GM12878 (cell line): Measurements from ENCODE around the gene TCF4.

Experiments used
- CHD2 ChIP-seq: IDR thresholded peaks from 2 replicates; pipeline ENCODE4 v1.6.1; 2011; ENCODE audit warnings: low read depth, low read length, improper control_type of control experiment, borderline replicate concordance
- CHD4 ChIP-seq: fragments of 200-600 bp; sonication (generic); IDR thresholded peaks from 2 replicates; pipeline ENCODE4 v1.6.1; 2016; ENCODE audit warnings: mild to moderate bottlenecking
- CTCF ChIP-seq, 3 experiments: IDR thresholded peaks in 2 of 3; conservative IDR thresholded peaks in 1 of 3; 2 replicates each; pipeline ENCODE4 v1.5.1; 2011; ENCODE audit warnings: low read depth in 3 of 3, low read length in 3 of 3, mild to moderate bottlenecking in 3 of 3, control low read depth in 2 of 3, moderate library complexity in 2 of 3, inconsistent platforms in 1 of 3, mixed read lengths in 1 of 3; ENCODE audit not compliant: control insufficient read depth in 2 of 3, insufficient read depth in 1 of 3; ENCODE audit errors: extremely low read depth in 1 of 3
- NR2C2 ChIP-seq: IDR thresholded peaks from 2 replicates; pipeline ENCODE4 v1.6.1; 2011; ENCODE audit warnings: borderline replicate concordance, low read depth; ENCODE audit not compliant: control insufficient read depth, insufficient read length
- SUPT20H ChIP-seq: IDR thresholded peaks from 2 replicates; pipeline ENCODE4 v1.6.1; 2011; ENCODE audit warnings: low read depth, mild to moderate bottlenecking, low read length, moderate library complexity, borderline replicate concordance; ENCODE audit not compliant: control insufficient read depth
- ZSCAN29 ChIP-seq: fragments of 450-650 bp; IDR thresholded peaks from 2 replicates; pipeline ENCODE4 v1.6.1; 2017; ENCODE audit warnings: mild to moderate bottlenecking, moderate library complexity

DNA sequence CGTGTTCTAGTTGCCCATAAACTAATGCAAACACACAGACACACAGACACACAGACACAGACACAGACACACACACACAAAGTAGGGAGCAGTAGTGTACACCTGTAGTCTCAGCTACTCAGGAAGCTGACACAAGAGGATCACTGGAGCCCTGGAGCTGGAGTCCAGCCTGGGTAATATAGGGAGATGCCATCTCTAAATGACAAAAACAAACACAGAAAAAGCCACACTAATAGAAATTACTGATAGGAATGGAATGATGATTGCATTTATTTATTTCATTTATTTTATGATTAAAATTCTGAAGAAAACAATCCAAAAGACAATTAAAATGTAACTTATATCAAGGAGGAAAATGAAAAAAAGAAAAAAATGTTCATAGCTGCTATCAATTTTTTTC, 30.8 kb downstream of the TCF4 start:
- TF ChIP-seq CTCF (IDR thresholded peaks at IDR 0.05 in 2 of 3, conservative IDR thresholded peaks at IDR 0.05 in 1 of 3; ENCODE audit: control insufficient read depth in 2 of 3, extremely low read depth in 1 of 3, insufficient read depth in 1 of 3, low read depth in 3 of 3, low read length in 3 of 3) (no peak), CHD4 (no peak), NR2C2 (no peak), SUPT20H (no peak), CHD2 (no peak), ZSCAN29 (no peak)
